OCI-LY3 (cell line): Measurements from ENCODE around the gene VEZT.
"Not testable (repeated sequence)": the region's sequence is repeated elsewhere in the genome, so short reads cannot be mapped to it uniquely, and the experiment has no call there.

Source experiments
- H2AFZ ChIP-seq: fragments of 200-600, 300-600 bp; shearing (Covaris generic); 2 replicates; pipeline ENCODE4 v1.6.0; 2014; ENCODE audit warnings: antibody characterized with exemption, low read depth, low read length
- H3K27ac ChIP-seq: fragments of 200-600, 300-600 bp; sonication (generic); 2 replicates; pipeline ENCODE4 v1.5.1; 2014; ENCODE audit warnings: mild to moderate bottlenecking, low read length, moderate library complexity, mixed read lengths
- H3K27me3 ChIP-seq: fragments of 200-600, 300-600 bp; sonication (generic); 2 replicates; pipeline ENCODE4 v1.6.1; 2014; ENCODE audit warnings: low read depth, low read length, mixed read lengths
- H3K36me3 ChIP-seq: fragments of 200-600, 300-600 bp; sonication (generic); replicated peaks from 2 replicates; pipeline ENCODE3; 2014; ENCODE audit warnings: low read depth, low read length, mixed read lengths
- H3K4me1 ChIP-seq: fragments of 300-600, 200-600 bp; sonication (generic); 2 replicates; pipeline ENCODE4 v1.6.1; 2014; ENCODE audit warnings: low read length, mixed read lengths
- H3K4me2 ChIP-seq: fragments of 200-600, 300-600 bp; sonication (generic); 2 replicates; pipeline ENCODE4 v1.6.1; 2014; ENCODE audit warnings: low read length, mixed read lengths
- H3K4me3 ChIP-seq: fragments of 300-600, 200-600 bp; sonication (generic); 2 replicates; pipeline ENCODE4 v1.5.1; 2014; ENCODE audit warnings: antibody characterized with exemption, mild to moderate bottlenecking, low read length, moderate library complexity
- H3K79me2 ChIP-seq: fragments of 300-600, 200-600 bp; shearing (Covaris generic); 2 replicates; pipeline ENCODE4 v1.6.1; 2014; ENCODE audit warnings: mild to moderate bottlenecking, low read length, mixed read lengths
- H3K9ac ChIP-seq: fragments of 300-600, 200-600 bp; shearing (Covaris generic); 2 replicates; pipeline ENCODE4 v1.6.0; 2014; ENCODE audit warnings: mild to moderate bottlenecking, low read length, moderate library complexity
- H3K9me3 ChIP-seq: fragments of 200-600, 300-600 bp; shearing (Covaris generic); 2 replicates; pipeline ENCODE4 v1.6.1; 2014; ENCODE audit warnings: low read length, mixed read lengths; ENCODE audit not compliant: insufficient read depth
- H4K20me1 ChIP-seq: fragments of 200-600, 300-600 bp; sonication (generic); 2 replicates; pipeline ENCODE4 v1.6.1; 2016; ENCODE audit warnings: low read length, mixed read lengths; ENCODE audit not compliant: insufficient read depth
- EZH2phosphoT487 ChIP-seq: fragments of 200-600 bp; shearing (Covaris generic); IDR thresholded peaks from 2 replicates; pipeline ENCODE4 v1.6.1; 2018; ENCODE audit warnings: antibody characterized with exemption, mixed run types, low read depth
- TF ChIP-seq, protein P1 (sequence below): fragments of 200-600, 300-600 bp; sonication (generic); IDR thresholded peaks from 2 replicates; pipeline ENCODE4 v1.5.1; 2014; ENCODE audit warnings: antibody characterized with exemption, low read length, low read depth

Gene VEZT

GRCh38 chr12:95195122-95195521 lies 22.5 kb upstream of the VEZT start:
- no peak overlapping the region for H3K9ac ChIP-seq
- H4K20me1 ChIP-seq = no peaks in the 10 kb centered on the region
- no peaks in the 10 kb centered on the region for H3K79me2 ChIP-seq
- H3K27me3 ChIP-seq = 0 out of 2 replicates have a peak, but pooled peaks cover 3% of the 10 kb centered on the region
- no peaks in the 10 kb centered on the region for H3K4me1 ChIP-seq
- H3K4me2 ChIP-seq = no peak overlapping the region
- H3K36me3 ChIP-seq = no peaks in the 10 kb centered on the region
- H3K27ac ChIP-seq = no peak overlapping the region
- TF ChIP-seq, protein P1, sequence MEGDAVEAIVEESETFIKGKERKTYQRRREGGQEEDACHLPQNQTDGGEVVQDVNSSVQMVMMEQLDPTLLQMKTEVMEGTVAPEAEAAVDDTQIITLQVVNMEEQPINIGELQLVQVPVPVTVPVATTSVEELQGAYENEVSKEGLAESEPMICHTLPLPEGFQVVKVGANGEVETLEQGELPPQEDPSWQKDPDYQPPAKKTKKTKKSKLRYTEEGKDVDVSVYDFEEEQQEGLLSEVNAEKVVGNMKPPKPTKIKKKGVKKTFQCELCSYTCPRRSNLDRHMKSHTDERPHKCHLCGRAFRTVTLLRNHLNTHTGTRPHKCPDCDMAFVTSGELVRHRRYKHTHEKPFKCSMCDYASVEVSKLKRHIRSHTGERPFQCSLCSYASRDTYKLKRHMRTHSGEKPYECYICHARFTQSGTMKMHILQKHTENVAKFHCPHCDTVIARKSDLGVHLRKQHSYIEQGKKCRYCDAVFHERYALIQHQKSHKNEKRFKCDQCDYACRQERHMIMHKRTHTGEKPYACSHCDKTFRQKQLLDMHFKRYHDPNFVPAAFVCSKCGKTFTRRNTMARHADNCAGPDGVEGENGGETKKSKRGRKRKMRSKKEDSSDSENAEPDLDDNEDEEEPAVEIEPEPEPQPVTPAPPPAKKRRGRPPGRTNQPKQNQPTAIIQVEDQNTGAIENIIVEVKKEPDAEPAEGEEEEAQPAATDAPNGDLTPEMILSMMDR = no peak
- TF ChIP-seq EZH2phosphoT487 = no peak
- H3K9me3 ChIP-seq = no peaks in the 10 kb centered on the region
- no peak overlapping the region for H2AFZ ChIP-seq
- H3K4me3 ChIP-seq = no peak overlapping the region

- not testable (repeated sequence) for H3K27me3 ChIP-seq, H4K20me1 ChIP-seq, H3K79me2 ChIP-seq, H3K9me3 ChIP-seq, H3K36me3 ChIP-seq, H3K4me2 ChIP-seq, H3K27ac ChIP-seq, H2AFZ ChIP-seq, H3K4me1 ChIP-seq, H3K9ac ChIP-seq, H3K4me3 ChIP-seq
Measured at GRCh38 chr12:95196875-95197569, 20.6 kb upstream of the VEZT start.

- H3K27ac ChIP-seq = no peak overlapping the region
- no peaks in the 10 kb centered on the region for H3K4me1 ChIP-seq
- no peak overlapping the region for H3K4me2 ChIP-seq
- no peak overlapping the region for H2AFZ ChIP-seq
- H3K79me2 ChIP-seq = no peaks in the 10 kb centered on the region
- no peaks in the 10 kb centered on the region for H3K36me3 ChIP-seq
- H4K20me1 ChIP-seq = no peaks in the 10 kb centered on the region
- no peak overlapping the region for H3K4me3 ChIP-seq
- no peak overlapping the region for H3K9ac ChIP-seq
- TF ChIP-seq EZH2phosphoT487 = no peak
- TF ChIP-seq, protein P1 = no peak
- no peaks in the 10 kb centered on the region for H3K27me3 ChIP-seq
- no peaks in the 10 kb centered on the region for H3K9me3 ChIP-seq
Measured at GRCh38 chr12:95197636-95198035, 20.0 kb upstream of the VEZT start.

- H3K4me2 ChIP-seq = no peak overlapping the region
- no peak overlapping the region for H3K9ac ChIP-seq
- H3K27me3 ChIP-seq = no peaks in the 10 kb centered on the region
- H3K27ac ChIP-seq = no peak overlapping the region
- no peaks in the 10 kb centered on the region for H4K20me1 ChIP-seq
- H2AFZ ChIP-seq = no peak overlapping the region
- no peaks in the 10 kb centered on the region for H3K79me2 ChIP-seq
- H3K36me3 ChIP-seq = no peaks in the 10 kb centered on the region
- H3K4me3 ChIP-seq = no peak overlapping the region
- H3K4me1 ChIP-seq = no peaks in the 10 kb centered on the region
- TF ChIP-seq EZH2phosphoT487 = no peak
- TF ChIP-seq, protein P1 = no peak
- H3K9me3 ChIP-seq = no peaks in the 10 kb centered on the region
Measured at GRCh38 chr12:95198914-95199313, 18.7 kb upstream of the VEZT start.
